NCI-H1417 treated with DMSO at 0.1 percent for 48 hours (cell line): ENCODE measurements around the gene ARID3B.
A peak's percentile ranks its signal among the peaks of the same experiment; 100 is the strongest.
"Not testable (repeated sequence)": the region's sequence is repeated elsewhere in the genome, so short reads cannot be mapped to it uniquely, and the experiment has no call there.

ENCODE experiments used
- DNase-seq: peaks from one replicate; lab custom pipeline; 2025; lab: John Stamatoyannopoulos, UW

ARID3B gene

GRCh38 chr15:74540761-74541493, at the start of gene ARID3B:
Gene ARID3B, plus strand, starts transcription at chr15:74541220. Its CDS starts 2,717 bp downstream, at chr15:74543937.
- DNase-seq, result peak; percentile 97

GRCh38 chr15:74496648-74497047, 44.4 kb upstream of the ARID3B start:
- DNase-seq, result no peak

- DNase-seq, result peak; percentile 88
Observed at GRCh38 chr15:74497584-74497983, 43.4 kb upstream of the ARID3B start.

GRCh38 chr15:74499366-74499765, 41.7 kb upstream of the ARID3B start:
- DNase-seq, result no peak

- DNase-seq, result no peak
Observed at GRCh38 chr15:74500401-74500800, 40.6 kb upstream of the ARID3B start.

GRCh38 chr15:74502301-74502700, 38.7 kb upstream of the ARID3B start:
- no peak for DNase-seq

- no peak for DNase-seq
Observed at GRCh38 chr15:74504418-74504817, 36.6 kb upstream of the ARID3B start.

GRCh38 chr15:74504836-74505235, 36.2 kb upstream of the ARID3B start:
- DNase-seq, result no peak

GRCh38 chr15:74505837-74506514, 35.0 kb upstream of the ARID3B start:
- no peak for DNase-seq

GRCh38 chr15:74506515-74506840, 34.5 kb upstream of the ARID3B start:
- no peak for DNase-seq

- no peak for DNase-seq
Observed at GRCh38 chr15:74511583-74511982, 29.4 kb upstream of the ARID3B start.

GRCh38 chr15:74514059-74514458, 27.0 kb upstream of the ARID3B start:
- DNase-seq, result not testable (repeated sequence)

- DNase-seq, result no peak
Observed at GRCh38 chr15:74517096-74517495, 23.9 kb upstream of the ARID3B start.

- no peak for DNase-seq
Observed at GRCh38 chr15:74519311-74519710, 21.7 kb upstream of the ARID3B start.

GRCh38 chr15:74520407-74520806, 20.6 kb upstream of the ARID3B start:
- DNase-seq, result no peak

- DNase-seq, result no peak
Observed at GRCh38 chr15:74523982-74524381, 17.0 kb upstream of the ARID3B start.

- DNase-seq, result no peak
Observed at GRCh38 chr15:74525309-74525708, 15.7 kb upstream of the ARID3B start.

- no peak for DNase-seq
Observed at GRCh38 chr15:74525945-74526344, 15.1 kb upstream of the ARID3B start.

GRCh38 chr15:74528876-74529275, 12.1 kb upstream of the ARID3B start:
- DNase-seq, result no peak

GRCh38 chr15:74529921-74530320, 11.1 kb upstream of the ARID3B start:
- no peak for DNase-seq

GRCh38 chr15:74530771-74531143, 10.3 kb upstream of the ARID3B start:
- no peak for DNase-seq

GRCh38 chr15:74531144-74531811, 9.7 kb upstream of the ARID3B start:
- no peak for DNase-seq

- DNase-seq, result no peak
Observed at GRCh38 chr15:74535388-74536084, 5.5 kb upstream of the ARID3B start.
